ENCODE measurements around the gene TGFBR1. TPM values are rescaled to one million over a fixed set of nuclear protein-coding genes. Genes with fewer than 3 reads are reported as not detected.

TGFBR1 gene
- polyA plus RNA-seq, 1 donor from 2014 or later, result 78.0 TPM

DNA sequence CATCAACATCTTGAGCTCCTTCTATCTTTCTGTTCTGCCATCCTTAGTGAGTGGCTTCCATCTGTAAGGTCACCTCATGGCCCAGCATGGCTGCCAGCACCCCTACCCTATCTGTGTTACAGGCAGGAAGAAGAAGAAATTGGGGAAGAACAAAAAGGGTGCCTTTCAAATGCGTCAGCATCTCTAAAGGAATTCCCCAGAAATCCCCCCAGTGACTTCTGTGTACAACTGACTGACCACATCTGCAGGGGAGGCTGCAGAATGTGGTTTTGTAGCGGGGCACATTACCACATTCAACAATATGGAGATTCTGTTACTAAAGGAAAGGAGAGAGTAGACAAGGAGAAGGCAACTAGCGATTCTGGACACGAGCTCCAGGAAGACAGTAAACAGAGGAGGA is 76.7 kb downstream of the TGFBR1 start:
- no peaks in the 10 kb centered on the region for H3K9me3 ChIP-seq (ENCODE audit: low read length)
- no peak overlapping the region for H3K9ac ChIP-seq (ENCODE audit: low read length)
- no peaks in the 10 kb centered on the region for H3F3A ChIP-seq (ENCODE audit: insufficient read depth, low read length, poor library complexity, severe bottlenecking)
- H2AFZ ChIP-seq (ENCODE audit: low read depth, low read length), result no peak overlapping the region
- H3K79me2 ChIP-seq (replicated peaks; ENCODE audit: insufficient read depth, low read length), result no peaks in the 10 kb centered on the region
- H4K20me1 ChIP-seq (ENCODE audit: insufficient read depth), result no peaks in the 10 kb centered on the region
- H3K27ac ChIP-seq (ENCODE audit: low read length), result no peak overlapping the region
- no peak overlapping the region for H3K4me3 ChIP-seq (ENCODE audit: low read length)
- H3K36me3 ChIP-seq (ENCODE audit: insufficient read depth, low read length), result no peaks in the 10 kb centered on the region
- TF ChIP-seq, protein P1, sequence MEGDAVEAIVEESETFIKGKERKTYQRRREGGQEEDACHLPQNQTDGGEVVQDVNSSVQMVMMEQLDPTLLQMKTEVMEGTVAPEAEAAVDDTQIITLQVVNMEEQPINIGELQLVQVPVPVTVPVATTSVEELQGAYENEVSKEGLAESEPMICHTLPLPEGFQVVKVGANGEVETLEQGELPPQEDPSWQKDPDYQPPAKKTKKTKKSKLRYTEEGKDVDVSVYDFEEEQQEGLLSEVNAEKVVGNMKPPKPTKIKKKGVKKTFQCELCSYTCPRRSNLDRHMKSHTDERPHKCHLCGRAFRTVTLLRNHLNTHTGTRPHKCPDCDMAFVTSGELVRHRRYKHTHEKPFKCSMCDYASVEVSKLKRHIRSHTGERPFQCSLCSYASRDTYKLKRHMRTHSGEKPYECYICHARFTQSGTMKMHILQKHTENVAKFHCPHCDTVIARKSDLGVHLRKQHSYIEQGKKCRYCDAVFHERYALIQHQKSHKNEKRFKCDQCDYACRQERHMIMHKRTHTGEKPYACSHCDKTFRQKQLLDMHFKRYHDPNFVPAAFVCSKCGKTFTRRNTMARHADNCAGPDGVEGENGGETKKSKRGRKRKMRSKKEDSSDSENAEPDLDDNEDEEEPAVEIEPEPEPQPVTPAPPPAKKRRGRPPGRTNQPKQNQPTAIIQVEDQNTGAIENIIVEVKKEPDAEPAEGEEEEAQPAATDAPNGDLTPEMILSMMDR (IDR thresholded peaks at IDR 0.05; ENCODE audit: poor library complexity, severe bottlenecking), result no peak
- TF ChIP-seq MXI1 (conservative IDR thresholded peaks at IDR 0.05; ENCODE audit: poor library complexity, severe bottlenecking) (no peak), EZH2 (IDR thresholded peaks at IDR 0.05; ENCODE audit: borderline replicate concordance, insufficient read depth, low read length, poor library complexity, severe bottlenecking) (no peak), SMC3 (conservative IDR thresholded peaks at IDR 0.05; ENCODE audit: poor library complexity) (no peak), EP300 (conservative IDR thresholded peaks at IDR 0.05; ENCODE audit: poor library complexity, severe bottlenecking) (no peak)
- TF ChIP-seq, protein P2, sequence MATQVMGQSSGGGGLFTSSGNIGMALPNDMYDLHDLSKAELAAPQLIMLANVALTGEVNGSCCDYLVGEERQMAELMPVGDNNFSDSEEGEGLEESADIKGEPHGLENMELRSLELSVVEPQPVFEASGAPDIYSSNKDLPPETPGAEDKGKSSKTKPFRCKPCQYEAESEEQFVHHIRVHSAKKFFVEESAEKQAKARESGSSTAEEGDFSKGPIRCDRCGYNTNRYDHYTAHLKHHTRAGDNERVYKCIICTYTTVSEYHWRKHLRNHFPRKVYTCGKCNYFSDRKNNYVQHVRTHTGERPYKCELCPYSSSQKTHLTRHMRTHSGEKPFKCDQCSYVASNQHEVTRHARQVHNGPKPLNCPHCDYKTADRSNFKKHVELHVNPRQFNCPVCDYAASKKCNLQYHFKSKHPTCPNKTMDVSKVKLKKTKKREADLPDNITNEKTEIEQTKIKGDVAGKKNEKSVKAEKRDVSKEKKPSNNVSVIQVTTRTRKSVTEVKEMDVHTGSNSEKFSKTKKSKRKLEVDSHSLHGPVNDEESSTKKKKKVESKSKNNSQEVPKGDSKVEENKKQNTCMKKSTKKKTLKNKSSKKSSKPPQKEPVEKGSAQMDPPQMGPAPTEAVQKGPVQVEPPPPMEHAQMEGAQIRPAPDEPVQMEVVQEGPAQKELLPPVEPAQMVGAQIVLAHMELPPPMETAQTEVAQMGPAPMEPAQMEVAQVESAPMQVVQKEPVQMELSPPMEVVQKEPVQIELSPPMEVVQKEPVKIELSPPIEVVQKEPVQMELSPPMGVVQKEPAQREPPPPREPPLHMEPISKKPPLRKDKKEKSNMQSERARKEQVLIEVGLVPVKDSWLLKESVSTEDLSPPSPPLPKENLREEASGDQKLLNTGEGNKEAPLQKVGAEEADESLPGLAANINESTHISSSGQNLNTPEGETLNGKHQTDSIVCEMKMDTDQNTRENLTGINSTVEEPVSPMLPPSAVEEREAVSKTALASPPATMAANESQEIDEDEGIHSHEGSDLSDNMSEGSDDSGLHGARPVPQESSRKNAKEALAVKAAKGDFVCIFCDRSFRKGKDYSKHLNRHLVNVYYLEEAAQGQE (IDR thresholded peaks at IDR 0.05; ENCODE audit: borderline replicate concordance), result no peak
- no peak overlapping the region for H3K4me2 ChIP-seq (ENCODE audit: low read length)
- no peaks in the 10 kb centered on the region for H3K27me3 ChIP-seq (ENCODE audit: insufficient read depth, low read depth, low read length)
- no peaks in the 10 kb centered on the region for H3K9me2 ChIP-seq (ENCODE audit: insufficient read depth, low read length)

DNA sequence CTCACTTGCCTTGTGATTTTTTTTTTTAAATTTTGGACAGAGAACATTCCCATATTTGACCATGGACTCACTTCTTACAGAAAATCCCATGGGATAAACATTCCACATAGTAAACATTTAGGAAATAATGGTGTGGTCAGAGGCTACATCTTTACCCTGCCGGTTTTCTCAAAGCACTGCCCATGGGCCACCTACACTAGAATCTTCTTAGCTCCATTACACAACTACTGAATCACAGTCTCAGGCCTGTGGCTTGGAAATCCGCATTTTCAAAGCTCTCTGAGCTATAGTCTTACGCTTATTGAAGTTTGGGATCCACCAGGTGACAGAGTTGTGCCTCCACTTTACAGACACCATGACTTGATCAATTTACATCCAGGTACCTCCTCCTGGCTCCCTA is 77.4 kb downstream of the TGFBR1 start:
- H4K20me1 ChIP-seq (ENCODE audit: insufficient read depth), result no peaks in the 10 kb centered on the region
- TF ChIP-seq, protein P1 (IDR thresholded peaks at IDR 0.05; ENCODE audit: poor library complexity, severe bottlenecking), result no peak
- TF ChIP-seq RAD21 (conservative IDR thresholded peaks at IDR 0.05) (no peak), EZH2 (IDR thresholded peaks at IDR 0.05; ENCODE audit: borderline replicate concordance, insufficient read depth, low read length, poor library complexity, severe bottlenecking) (no peak), POLR2AphosphoS5 (IDR thresholded peaks at IDR 0.05) (no peak), MXI1 (conservative IDR thresholded peaks at IDR 0.05; ENCODE audit: poor library complexity, severe bottlenecking) (no peak), SMC3 (conservative IDR thresholded peaks at IDR 0.05; ENCODE audit: poor library complexity) (no peak), EP300 (conservative IDR thresholded peaks at IDR 0.05; ENCODE audit: poor library complexity, severe bottlenecking) (no peak), TAF1 (IDR thresholded peaks at IDR 0.05; ENCODE audit: low read depth) (no peak)
- TF ChIP-seq, protein P2 (IDR thresholded peaks at IDR 0.05; ENCODE audit: borderline replicate concordance), result no peak
- H3K9me2 ChIP-seq (ENCODE audit: insufficient read depth, low read length), result no peaks in the 10 kb centered on the region
- H2AFZ ChIP-seq (ENCODE audit: low read depth, low read length), result no peak overlapping the region
- H3K36me3 ChIP-seq (ENCODE audit: insufficient read depth, low read length), result no peaks in the 10 kb centered on the region
- H3K4me2 ChIP-seq (ENCODE audit: low read length), result no peak overlapping the region
- no peaks in the 10 kb centered on the region for H3K9me3 ChIP-seq (ENCODE audit: low read length)
- H3K4me3 ChIP-seq (ENCODE audit: low read length), result no peak overlapping the region
- H3K79me2 ChIP-seq (replicated peaks; ENCODE audit: insufficient read depth, low read length), result no peaks in the 10 kb centered on the region
- H3K9ac ChIP-seq (ENCODE audit: low read length), result no peak overlapping the region
- H3K27me3 ChIP-seq (ENCODE audit: insufficient read depth, low read depth, low read length), result no peaks in the 10 kb centered on the region
- no peak overlapping the region for H3K27ac ChIP-seq (ENCODE audit: low read length)
- H3F3A ChIP-seq (ENCODE audit: insufficient read depth, low read length, poor library complexity, severe bottlenecking), result no peaks in the 10 kb centered on the region

All from neural cell (in vitro differentiated cells).